Adrenal gland (tissue), 12 donors: Measurements from ENCODE around the gene NAT10. TPM values are rescaled to one million over a fixed set of nuclear protein-coding genes. Genes with fewer than 3 reads are reported as not detected.
"Not testable (repeated sequence)": the region's sequence is repeated elsewhere in the genome, so short reads cannot be mapped to it uniquely, and the experiment has no call there.

Source experiments
- DNase-seq, 7 donors: peaks; one replicate each; pipeline ENCODE4 v3.0.0-alpha.2; 2019 to 2020
- H3K27ac ChIP-seq, 5 donors: fragments of 200-600 bp; sonication (generic) in 4 of 5; 1 replicate in 3 of 5; 2 replicates in 2 of 5; pipeline versions ENCODE4 v1.5.1 to v1.8.0; 2016 to 2020; ENCODE audit warnings: mild to moderate bottlenecking in 1 of 5
- H3K27me3 ChIP-seq: fragments of 200-600 bp; 2 replicates; pipeline ENCODE4 v1.8.0; 2021
- H3K36me3 ChIP-seq, 2 donors: fragments of 200-600 bp; replicated peaks in 1 of 2; 1 replicate in 1 of 2; 2 replicates in 1 of 2; pipeline versions ENCODE4 v1.5.1 to v1.8.0; 2018 to 2022
- H3K4me1 ChIP-seq, 2 donors: fragments of 200-600 bp; replicated peaks in 1 of 2; 1 replicate in 1 of 2; 2 replicates in 1 of 2; pipeline versions ENCODE4 v1.5.1 to v1.8.0; 2018 to 2021
- H3K4me3 ChIP-seq, 4 donors: fragments of 200-600 bp; sonication (generic) in 3 of 4; one replicate each; pipeline ENCODE4 v1.5.1; 2016 to 2018
- H3K9me3 ChIP-seq, 3 donors: fragments of 200-600 bp; sonication (generic) in 1 of 3; replicated peaks in 1 of 3; 1 replicate in 2 of 3; 2 replicates in 1 of 3; pipeline versions ENCODE4 v1.5.1 to v1.8.0; 2016 to 2021
- CTCF ChIP-seq, 6 experiments: fragments of 450-650 bp in 4 of 6; fragments of 200-600 bp in 2 of 6; sonication (generic) in 1 of 6; IDR thresholded peaks; 1 replicate in 5 of 6; 2 replicates in 1 of 6; pipeline versions ENCODE4 v1.5.1 to v1.8.0; 2016 to 2021; ENCODE audit warnings: antibody characterized with exemption in 6 of 6, mild to moderate bottlenecking in 2 of 6, moderate library complexity in 1 of 6
- POLR2A ChIP-seq, 2 donors: fragments of 450-650 bp; IDR thresholded peaks; one replicate each; pipeline ENCODE4 v1.6.1; 2017; ENCODE audit warnings: antibody characterized with exemption in 2 of 2, mild to moderate bottlenecking in 2 of 2, moderate library complexity in 1 of 2
- WGBS, 4 donors: extraction: QIAGEN DNeasy Blood & Tissue Kit in 2 of 4; methylation state at CpG; one replicate each; pipeline versions ENCODE4 v1.1.5 to v1.1.7; 2013 to 2017; 5-methylcytosine and 5-hydroxymethylcytosine counted together
- intact Hi-C, 2 donors: fragments of 100-400 bp; cut with DNase I; formaldehyde crosslinking; loops; one replicate each; pipeline versions ENCODE4 v1.14.1 to v1.15.0; 2022 to 2023
- polyA plus RNA-seq, 3 donors: library from polyadenylated mRNA; stranded (reverse); fragments of 200-250 nt in 2 of 3; fragments of 350-450 nt in 1 of 3; fragmentation: Illumina TruSeq in 1 of 3; extraction: RNeasy Lipid Tissue Mini Kit (QIAGEN cat#74804) in 1 of 3; gene quantifications; one replicate each; pipeline ENCODE4 v1.2.3, GENCODE V29; 2013 to 2014
- total RNA-seq, 9 donors: library from RNA; depleted of rRNA in 4 of 9; stranded (reverse); fragments of >200 nt in 4 of 9; fragments of 120-200 nt in 1 of 9; fragmentation: NEBNext Ultra II Directional in 1 of 9; extraction: Animal tissue kit (Norgen Biotek cat#: 25700) in 1 of 9; gene quantifications; one replicate each; pipeline versions ENCODE4 v1.1.0 to v1.2.4, GENCODE V29; 2013 to 2023
- donor health status: healthy with polysubstance abuse.
- donor health status: Bipolar disorder and iron deficiency.
- donor health status: DM: yes; HTN: yes; CAD: no.
- donor health status: DM: no; HTN: no; CAD: no.
- donor health status: DM: no; HTN: no; CAD: no.
- donor health status: DM: yes; HTN: yes; CAD: no.

NAT10 gene
- total and polyA plus RNA-seq, 12 donors: 16.8 to 65.2 (median 45.5) TPM

GRCh38 chr11:34064291-34064690 lies 41.1 kb upstream of the NAT10 start:
- H3K27me3 ChIP-seq: no peaks in the 10 kb centered on the region
- H3K9me3 ChIP-seq: no peaks in the 10 kb centered on the region
- H3K36me3 ChIP-seq: peaks cover 0 to 12% of the 10 kb centered on the region in 2 donors
- TF ChIP-seq POLR2A (IDR thresholded peaks at IDR 0.05) (no peak), CTCF (IDR thresholded peaks at IDR 0.05) (no peak)
- DNase-seq: no peak
- intact Hi-C loops: no loop called here
- peaks cover 12 to 52% of the 10 kb centered on the region in 2 donors for H3K4me1 ChIP-seq
- WGBS, 4 donors: 90 to 94% (median 93%) methylated on average over 2 of the region's 2 CpGs
- H3K27ac ChIP-seq: no peak overlapping the region
- H3K4me3 ChIP-seq: no peak overlapping the region

- peaks cover 7 to 44% of the 10 kb centered on the region in 2 donors for H3K4me1 ChIP-seq
- no peak overlapping the region for H3K27ac ChIP-seq
- H3K4me3 ChIP-seq: no peak overlapping the region
- H3K36me3 ChIP-seq: peaks cover 0 to 12% of the 10 kb centered on the region in 2 donors
- WGBS, 4 donors: 87 to 92% (median 89%) methylated on average over 6 of the region's 6 CpGs
- H3K27me3 ChIP-seq: no peaks in the 10 kb centered on the region
- no peaks in the 10 kb centered on the region for H3K9me3 ChIP-seq
- intact Hi-C loops: no loop called here
- TF ChIP-seq POLR2A (IDR thresholded peaks at IDR 0.05) (no peak), CTCF (IDR thresholded peaks at IDR 0.05) (no peak)
- DNase-seq: no peak
Observed at GRCh38 chr11:34065505-34066203, 39.8 kb upstream of the NAT10 start.

- H3K4me3 ChIP-seq, H3K27ac ChIP-seq, intact Hi-C loops, H3K27me3 ChIP-seq, H3K9me3 ChIP-seq: not testable (repeated sequence)
- WGBS, 4 donors: 78 to 80% (median 80%) methylated on average over 8 of the region's 8 CpGs
- H3K36me3 ChIP-seq: peaks cover 0 to 15% of the 10 kb centered on the region in 2 donors
- peaks cover 7 to 43% of the 10 kb centered on the region in 2 donors for H3K4me1 ChIP-seq
- peak in 1 of 7 donors; percentile 13 for DNase-seq
Observed at GRCh38 chr11:34066766-34067165, 38.7 kb upstream of the NAT10 start.

- H3K27me3 ChIP-seq: no peaks in the 10 kb centered on the region
- WGBS, 4 donors: 74 to 84% (median 82%) methylated on average over 7 of the region's 7 CpGs
- H3K4me1 ChIP-seq: peaks cover 7 to 43% of the 10 kb centered on the region in 2 donors
- no peak for DNase-seq
- intact Hi-C loops: no loop called here
- TF ChIP-seq POLR2A (IDR thresholded peaks at IDR 0.05): no peak
- TF ChIP-seq CTCF (IDR thresholded peaks at IDR 0.05): no peak
- H3K36me3 ChIP-seq: peaks cover 0 to 22% of the 10 kb centered on the region in 2 donors
- H3K4me3 ChIP-seq: no peak overlapping the region
- H3K9me3 ChIP-seq: no peaks in the 10 kb centered on the region
- H3K27ac ChIP-seq: peak overlapping the region in 3 of 5 donors; percentile 2 to 19 (median 6)
Observed at GRCh38 chr11:34067383-34068065, 37.9 kb upstream of the NAT10 start.
